Ascending aorta (tissue), 2 donors: Measurements from ENCODE around the gene ZC3H4. TPM values are rescaled to one million over a fixed set of nuclear protein-coding genes. Genes with fewer than 3 reads are reported as not detected.

ENCODE experiments used
- DNase-seq, 2 donors: peaks; one replicate each; pipeline ENCODE4 v3.0.0-alpha.2; 2019; ENCODE audit warnings: low spot score in 2 of 2
- H3K27ac ChIP-seq, 2 donors: fragments of 200-600 bp; sonication (generic); one replicate each; pipeline ENCODE4 v1.5.1; 2016 to 2017; ENCODE audit warnings: mild to moderate bottlenecking in 1 of 2
- H3K27me3 ChIP-seq: fragments of 200-600 bp; sonication (generic); one replicate; pipeline ENCODE4 v1.5.1; 2017
- H3K36me3 ChIP-seq, 2 donors: fragments of 200-600 bp; sonication (generic); one replicate each; pipeline ENCODE4 v1.5.1; 2016
- H3K4me1 ChIP-seq, 2 donors: fragments of 200-600 bp; sonication (generic); one replicate each; pipeline ENCODE4 v1.5.1; 2016 to 2017; ENCODE audit warnings: mild to moderate bottlenecking in 1 of 2
- H3K4me3 ChIP-seq, 2 donors: fragments of 200-600 bp; sonication (generic); one replicate each; pipeline ENCODE4 v1.5.1; 2016 to 2017; ENCODE audit warnings: mild to moderate bottlenecking in 1 of 2
- H3K9me3 ChIP-seq, 2 donors: fragments of 200-600 bp; sonication (generic); one replicate each; pipeline ENCODE4 v1.5.1; 2016
- intact Hi-C: fragments of 100-400 bp; cut with DNase I; formaldehyde crosslinking; loops from one replicate; pipeline ENCODE4 v1.15.1; 2023
- total RNA-seq: library from RNA; depleted of rRNA; stranded (reverse); fragments of >200 nt; gene quantifications from one replicate; pipeline ENCODE4 v1.1.0, GENCODE V29; 2016
- TF ChIP-seq, protein P1 (sequence below), 3 experiments: fragments of 200-600 bp in 2 of 3; fragments of 450-650 bp in 1 of 3; sonication (generic) in 2 of 3; IDR thresholded peaks; one replicate each; pipeline ENCODE4 v1.5.1; 2016 to 2019; ENCODE audit warnings: antibody characterized with exemption in 3 of 3, mild to moderate bottlenecking in 1 of 3, moderate library complexity in 1 of 3

Gene ZC3H4
- total RNA-seq, 1 donor from 2014 or later, result 24.6 TPM

DNA sequence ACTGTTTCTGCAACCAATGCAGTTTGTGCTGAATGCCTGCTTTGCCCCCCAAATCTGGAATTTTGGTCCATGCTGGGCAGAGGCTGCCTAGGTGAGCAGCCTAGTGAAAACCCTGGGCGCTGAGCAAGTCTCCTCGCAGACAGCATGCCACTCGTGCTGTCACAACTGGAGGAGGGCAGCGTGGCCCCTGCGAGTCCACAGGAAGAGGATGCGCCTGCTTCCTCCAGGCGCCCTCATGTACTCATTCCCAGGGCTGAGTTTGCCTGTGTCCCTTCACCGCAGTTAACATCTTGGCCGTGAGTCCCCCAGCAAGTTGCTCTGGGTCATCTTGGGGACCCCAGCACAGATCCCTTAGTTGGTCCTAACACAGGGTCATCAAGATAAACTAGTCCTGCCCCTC, 39.0 kb downstream of the ZC3H4 start:
- intact Hi-C loops, result loop anchor here (10.0 kb wide), 1 partner anchor 60 kb away; the partner anchor contains the start of gene NPAS1
- TF ChIP-seq, protein P1, sequence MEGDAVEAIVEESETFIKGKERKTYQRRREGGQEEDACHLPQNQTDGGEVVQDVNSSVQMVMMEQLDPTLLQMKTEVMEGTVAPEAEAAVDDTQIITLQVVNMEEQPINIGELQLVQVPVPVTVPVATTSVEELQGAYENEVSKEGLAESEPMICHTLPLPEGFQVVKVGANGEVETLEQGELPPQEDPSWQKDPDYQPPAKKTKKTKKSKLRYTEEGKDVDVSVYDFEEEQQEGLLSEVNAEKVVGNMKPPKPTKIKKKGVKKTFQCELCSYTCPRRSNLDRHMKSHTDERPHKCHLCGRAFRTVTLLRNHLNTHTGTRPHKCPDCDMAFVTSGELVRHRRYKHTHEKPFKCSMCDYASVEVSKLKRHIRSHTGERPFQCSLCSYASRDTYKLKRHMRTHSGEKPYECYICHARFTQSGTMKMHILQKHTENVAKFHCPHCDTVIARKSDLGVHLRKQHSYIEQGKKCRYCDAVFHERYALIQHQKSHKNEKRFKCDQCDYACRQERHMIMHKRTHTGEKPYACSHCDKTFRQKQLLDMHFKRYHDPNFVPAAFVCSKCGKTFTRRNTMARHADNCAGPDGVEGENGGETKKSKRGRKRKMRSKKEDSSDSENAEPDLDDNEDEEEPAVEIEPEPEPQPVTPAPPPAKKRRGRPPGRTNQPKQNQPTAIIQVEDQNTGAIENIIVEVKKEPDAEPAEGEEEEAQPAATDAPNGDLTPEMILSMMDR (IDR thresholded peaks at IDR 0.05), result no peak
- H3K9me3 ChIP-seq, result no peaks in the 10 kb centered on the region
- no peak overlapping the region for H3K4me3 ChIP-seq
- no peak for DNase-seq
- H3K4me1 ChIP-seq, result peaks cover under 1 to 2% of the 10 kb centered on the region in 2 donors
- H3K36me3 ChIP-seq, result peaks cover 49 to 87% of the 10 kb centered on the region in 2 donors
- no peak overlapping the region for H3K27ac ChIP-seq
- no peaks in the 10 kb centered on the region for H3K27me3 ChIP-seq

DNA sequence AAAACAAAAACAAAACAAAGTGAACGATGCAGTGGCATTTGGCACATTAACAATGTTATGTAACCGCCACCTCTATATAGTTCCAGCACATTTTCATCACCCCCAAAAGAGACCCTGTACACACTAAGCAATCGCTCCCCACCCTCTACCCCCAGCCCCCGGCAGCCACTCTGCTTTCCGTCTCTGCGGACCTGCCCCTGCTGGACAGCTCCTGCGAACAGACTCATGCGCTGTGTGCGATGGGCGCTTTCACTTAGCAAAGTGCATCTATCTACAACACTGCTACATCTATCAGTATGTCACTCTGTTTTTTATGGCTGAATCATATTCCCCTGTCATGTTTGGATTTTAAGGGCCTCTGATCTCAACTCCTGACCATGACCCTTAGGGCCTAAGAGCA, 40.0 kb downstream of the ZC3H4 start:
- H3K9me3 ChIP-seq, result no peaks in the 10 kb centered on the region
- no peak for DNase-seq
- no peak overlapping the region for H3K4me3 ChIP-seq
- H3K4me1 ChIP-seq, result no peaks in the 10 kb centered on the region
- TF ChIP-seq, protein P1 (IDR thresholded peaks at IDR 0.05), result no peak
- intact Hi-C loops, result loop anchor here (10.0 kb wide), 1 partner anchor 59 kb away; the partner anchor contains the start of gene NPAS1
- H3K27me3 ChIP-seq, result no peaks in the 10 kb centered on the region
- H3K27ac ChIP-seq, result no peak overlapping the region
- H3K36me3 ChIP-seq, result peaks cover 55 to 92% of the 10 kb centered on the region in 2 donors

DNA sequence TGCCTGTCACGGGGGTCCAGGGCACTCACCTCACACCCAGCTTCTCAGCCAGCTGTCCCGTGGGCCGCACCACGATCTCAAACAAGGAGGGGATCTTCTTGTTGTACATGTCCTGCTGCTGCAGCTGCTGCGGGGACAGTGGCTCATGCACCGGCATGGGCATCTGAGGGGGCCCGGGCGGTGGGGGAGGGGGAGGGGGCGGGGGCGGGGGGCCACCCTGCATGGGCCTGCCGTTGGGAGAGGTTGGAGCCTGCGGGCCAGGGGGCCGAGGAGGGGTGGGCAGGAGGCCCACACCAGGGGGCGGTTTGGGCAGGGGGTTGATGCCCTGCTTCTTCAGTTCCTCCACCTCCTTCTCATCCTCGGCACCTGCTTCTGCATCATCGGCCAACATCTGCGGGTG, 41.3 kb downstream of the ZC3H4 start:
- Histone ChIP-seq H3K27me3 (no peaks in the 10 kb centered on the region), H3K4me3 (no peak overlapping the region), H3K9me3 (no peaks in the 10 kb centered on the region), H3K27ac (no peak overlapping the region), H3K36me3 (peaks cover 58 to 87% of the 10 kb centered on the region in 2 donors), H3K4me1 (no peaks in the 10 kb centered on the region)
- TF ChIP-seq, protein P1 (IDR thresholded peaks at IDR 0.05), result no peak
- intact Hi-C loops, result loop anchor here (10.0 kb wide), 1 partner anchor 58 kb away; the partner anchor contains the start of gene NPAS1
- DNase-seq, result no peak

DNA sequence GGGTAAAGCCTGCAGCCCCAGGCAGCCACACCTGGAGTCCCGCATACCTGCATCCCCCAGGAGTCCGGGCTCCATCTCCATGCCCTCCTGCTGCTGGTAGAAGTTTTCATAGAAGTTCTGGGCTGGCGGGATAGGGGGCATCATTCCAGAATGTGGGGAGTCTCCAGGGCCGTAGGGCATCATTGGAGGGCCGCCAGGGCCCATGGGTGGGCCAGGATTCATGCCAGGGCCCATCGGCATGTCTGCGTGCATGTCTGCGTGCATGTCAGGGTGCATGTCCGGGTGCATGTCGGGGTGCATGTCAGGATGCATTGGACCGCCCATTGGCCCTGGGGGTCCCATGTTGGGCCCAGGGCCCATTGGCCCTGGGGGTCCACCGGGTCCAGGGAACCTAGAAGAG, 41.8 kb downstream of the ZC3H4 start:
- Histone ChIP-seq H3K4me3 (no peak overlapping the region), H3K4me1 (no peaks in the 10 kb centered on the region), H3K27ac (no peak overlapping the region), H3K27me3 (no peaks in the 10 kb centered on the region), H3K9me3 (no peaks in the 10 kb centered on the region), H3K36me3 (peaks cover 58 to 87% of the 10 kb centered on the region in 2 donors)
- TF ChIP-seq, protein P1 (IDR thresholded peaks at IDR 0.05), result no peak
- no peak for DNase-seq
- intact Hi-C loops, result loop anchor here (10.0 kb wide), 1 partner anchor 57 kb away; the partner anchor contains the start of gene NPAS1

DNA sequence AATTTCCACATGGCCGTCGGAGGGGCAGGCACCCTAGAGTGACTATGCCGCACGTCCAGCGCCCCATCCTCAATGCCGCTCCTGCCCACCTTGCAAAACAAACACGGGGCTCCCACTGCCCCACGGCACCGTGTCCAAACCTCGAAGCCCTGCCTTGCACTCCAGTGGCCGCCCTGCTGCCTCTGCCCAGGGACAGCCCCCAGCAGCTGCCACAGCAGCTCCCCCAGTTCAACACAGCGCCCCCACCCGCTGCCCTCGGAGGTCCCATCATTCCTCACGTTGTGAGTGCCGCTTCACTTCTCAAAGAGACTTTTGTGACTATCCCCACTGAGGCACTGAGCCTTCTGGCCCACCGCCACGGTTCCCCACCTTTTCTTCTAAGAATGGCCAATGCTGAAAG, 42.8 kb downstream of the ZC3H4 start:
- intact Hi-C loops, result loop anchor here (10.0 kb wide), 1 partner anchor 56 kb away; the partner anchor contains the start of gene NPAS1

More for the DNA sequence above, 42.8 kb downstream of the ZC3H4 start:
- Histone ChIP-seq H3K4me3 (no peak overlapping the region), H3K36me3 (peaks cover 60 to 87% of the 10 kb centered on the region in 2 donors), H3K27me3 (no peaks in the 10 kb centered on the region), H3K9me3 (no peaks in the 10 kb centered on the region), H3K27ac (no peak overlapping the region), H3K4me1 (no peaks in the 10 kb centered on the region)
- TF ChIP-seq, protein P1 (IDR thresholded peaks at IDR 0.05), result no peak
- DNase-seq, result no peak
